GM13976 (cell line): Measurements from ENCODE around the gene ZFYVE9.
"Not testable (repeated sequence)": the region's sequence is repeated elsewhere in the genome, so short reads cannot be mapped to it uniquely, and the experiment has no call there.

Experiments
- DNase-seq: peaks from one replicate; pipeline ENCODE4 v3.0.0; 2012; ENCODE audit warnings: low spot score
- CTCF ChIP-seq: IDR thresholded peaks from 2 replicates; pipeline ENCODE4 v1.5.1; 2012; ENCODE audit warnings: borderline replicate concordance, mild to moderate bottlenecking; ENCODE audit not compliant: insufficient read depth; ENCODE audit errors: extremely low read depth, missing control alignments, control extremely low read depth
- in situ Hi-C: fragments of 300-500 bp; cut with MboI; formaldehyde crosslinking; loops from one replicate; pipeline ENCODE4 v1.12.0; 2022; ENCODE audit warnings: low sequenced_read_pairs, mixed read lengths, inconsistent platforms; ENCODE audit not compliant: unreplicated experiment

ZFYVE9 gene

GRCh38 chr1:52204696-52205095 is 62.8 kb downstream of the ZFYVE9 start:
- no peak for TF ChIP-seq CTCF
- in situ Hi-C loops = no loop called here

GRCh38 chr1:52206686-52207085 is 64.8 kb downstream of the ZFYVE9 start:
- DNase-seq, in situ Hi-C loops: not testable (repeated sequence)

More at GRCh38 chr1:52204696-52205095, 62.8 kb downstream of the ZFYVE9 start:
- peak; percentile 33 for DNase-seq

GRCh38 chr1:52209429-52209828 is 67.5 kb downstream of the ZFYVE9 start:
- DNase-seq = no peak
- no peak for TF ChIP-seq CTCF
- in situ Hi-C loops = no loop called here

- no peak for TF ChIP-seq CTCF
- DNase-seq = no peak
- in situ Hi-C loops = no loop called here
These were observed 68.2 kb downstream of the ZFYVE9 start for GRCh38 chr1:52210044-52210443.

- DNase-seq = no peak
- in situ Hi-C loops = no loop called here
- no peak for TF ChIP-seq CTCF
These were observed 75.1 kb downstream of the ZFYVE9 start for GRCh38 chr1:52216907-52217458.

- TF ChIP-seq CTCF = no peak
- in situ Hi-C loops = no loop called here
These were observed 83.3 kb downstream of the ZFYVE9 start for GRCh38 chr1:52225174-52225573.

GRCh38 chr1:52229494-52229893 is 87.6 kb downstream of the ZFYVE9 start:
- in situ Hi-C loops = no loop called here
- DNase-seq = no peak
- TF ChIP-seq CTCF = no peak

More at GRCh38 chr1:52225174-52225573, 83.3 kb downstream of the ZFYVE9 start:
- no peak for DNase-seq
